ENCODE measurements around the gene AGBL4. TPM values are rescaled to one million over a fixed set of nuclear protein-coding genes. Genes with fewer than 3 reads are reported as not detected.

The AGBL4 gene
- total and polyA plus RNA-seq, 11 donors = 0.40 to 1.4 (median 0.54) TPM; not detected in 3

DNA sequence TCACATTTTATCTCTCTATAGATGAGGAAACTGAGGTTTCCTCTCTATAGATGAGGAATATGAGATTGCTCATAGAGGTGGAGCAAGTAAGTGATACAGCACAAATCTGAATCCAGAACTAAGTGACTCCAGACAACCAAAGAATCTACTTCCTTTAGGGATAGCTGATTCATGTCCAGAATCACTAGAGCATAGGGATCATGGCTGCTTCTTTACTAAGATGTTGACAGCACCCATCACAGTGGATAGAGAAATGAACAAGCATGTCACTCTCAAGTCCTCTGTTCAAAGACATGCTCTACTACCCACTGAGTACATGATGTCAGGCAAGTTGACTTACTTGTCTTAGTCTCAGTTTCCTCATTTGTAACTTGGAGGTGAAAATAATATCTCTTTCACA is 1435.7 kb downstream of the AGBL4 start:
- DNase-seq (no peak), ATAC-seq (no peak)
- H3K4me3 ChIP-seq = no peak overlapping the region
- no peak overlapping the region for H3K27ac ChIP-seq
- H3K27me3 ChIP-seq = peaks cover 0 to 5% (median 0%) of the 10 kb centered on the region in 9 donors
- no peaks in the 10 kb centered on the region for H3K36me3 ChIP-seq
- H3K9me3 ChIP-seq = no peaks in the 10 kb centered on the region
- no peaks in the 10 kb centered on the region for H3K4me1 ChIP-seq
- intact Hi-C loops (cut with DNase I) = no loop called here
- TF ChIP-seq, protein P1, sequence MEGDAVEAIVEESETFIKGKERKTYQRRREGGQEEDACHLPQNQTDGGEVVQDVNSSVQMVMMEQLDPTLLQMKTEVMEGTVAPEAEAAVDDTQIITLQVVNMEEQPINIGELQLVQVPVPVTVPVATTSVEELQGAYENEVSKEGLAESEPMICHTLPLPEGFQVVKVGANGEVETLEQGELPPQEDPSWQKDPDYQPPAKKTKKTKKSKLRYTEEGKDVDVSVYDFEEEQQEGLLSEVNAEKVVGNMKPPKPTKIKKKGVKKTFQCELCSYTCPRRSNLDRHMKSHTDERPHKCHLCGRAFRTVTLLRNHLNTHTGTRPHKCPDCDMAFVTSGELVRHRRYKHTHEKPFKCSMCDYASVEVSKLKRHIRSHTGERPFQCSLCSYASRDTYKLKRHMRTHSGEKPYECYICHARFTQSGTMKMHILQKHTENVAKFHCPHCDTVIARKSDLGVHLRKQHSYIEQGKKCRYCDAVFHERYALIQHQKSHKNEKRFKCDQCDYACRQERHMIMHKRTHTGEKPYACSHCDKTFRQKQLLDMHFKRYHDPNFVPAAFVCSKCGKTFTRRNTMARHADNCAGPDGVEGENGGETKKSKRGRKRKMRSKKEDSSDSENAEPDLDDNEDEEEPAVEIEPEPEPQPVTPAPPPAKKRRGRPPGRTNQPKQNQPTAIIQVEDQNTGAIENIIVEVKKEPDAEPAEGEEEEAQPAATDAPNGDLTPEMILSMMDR (IDR thresholded peaks at IDR 0.05) = no peak
- TF ChIP-seq POLR2A (IDR thresholded peaks at IDR 0.05) = no peak

DNA sequence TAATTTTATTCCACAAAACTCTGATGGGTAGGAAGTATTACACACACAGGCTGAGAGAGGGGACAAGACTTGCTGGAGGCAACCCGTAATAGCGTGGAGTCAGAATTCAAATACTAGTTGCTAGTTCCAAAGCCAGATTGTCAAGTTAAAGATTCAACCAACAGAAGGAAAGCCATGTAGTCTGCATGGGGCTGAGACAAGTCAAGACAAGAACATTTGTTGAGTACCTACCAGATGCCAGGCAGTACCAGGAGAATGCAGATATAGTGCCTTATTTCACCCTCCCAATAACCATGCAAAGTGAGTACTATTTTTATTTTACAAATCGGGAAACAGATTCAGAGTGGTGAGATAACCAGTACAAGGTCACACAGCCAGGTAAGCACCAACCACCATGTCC is 1441.3 kb downstream of the AGBL4 start:
- Histone ChIP-seq H3K27me3 (peaks cover 0 to 5% (median 0%) of the 10 kb centered on the region in 9 donors), H3K4me3 (no peak overlapping the region), H3K9me3 (no peaks in the 10 kb centered on the region), H3K36me3 (no peaks in the 10 kb centered on the region), H3K27ac (no peak overlapping the region), H3K4me1 (no peaks in the 10 kb centered on the region)
- intact Hi-C loops (cut with DNase I) = no loop called here
- TF ChIP-seq, protein P1 (IDR thresholded peaks at IDR 0.05) = no peak
- no peak for TF ChIP-seq POLR2A (IDR thresholded peaks at IDR 0.05)
- 90 to 92% (median 91%) methylated on average over 3 of the region's 3 CpGs for WGBS, 4 donors
- ATAC-seq (no peak), DNase-seq (no peak)

DNA sequence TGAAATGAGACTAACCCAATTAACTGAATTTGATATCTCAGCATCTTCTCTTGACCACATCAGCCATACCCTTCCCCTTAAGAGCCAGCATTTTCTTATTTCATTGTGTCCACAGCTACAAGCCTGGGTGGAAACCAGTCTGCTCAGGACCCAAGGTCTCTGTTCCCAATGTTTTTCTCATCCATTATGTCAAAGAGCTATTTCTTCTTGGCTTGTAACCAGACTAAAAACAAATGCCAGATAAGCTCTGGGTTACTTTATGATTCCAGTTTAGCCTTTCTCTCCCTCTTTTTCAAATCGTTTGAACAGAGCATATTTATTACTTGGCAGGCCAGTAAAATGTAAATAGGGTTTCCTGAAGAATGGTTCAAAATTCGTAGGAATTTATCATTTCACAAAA is 1442.5 kb downstream of the AGBL4 start:
- ATAC-seq (no peak), DNase-seq (no peak)
- intact Hi-C loops (cut with DNase I) = no loop called here
- peaks cover 0 to 4% (median 0%) of the 10 kb centered on the region in 9 donors for H3K27me3 ChIP-seq
- TF ChIP-seq, protein P1 (IDR thresholded peaks at IDR 0.05) = no peak
- no peak for TF ChIP-seq POLR2A (IDR thresholded peaks at IDR 0.05)
- no peaks in the 10 kb centered on the region for H3K9me3 ChIP-seq
- no peaks in the 10 kb centered on the region for H3K4me1 ChIP-seq
- WGBS, 4 donors = 30 to 38% (median 35%) methylated on average over 2 of the region's 2 CpGs
- H3K36me3 ChIP-seq = no peaks in the 10 kb centered on the region
- H3K4me3 ChIP-seq = no peak overlapping the region
- no peak overlapping the region for H3K27ac ChIP-seq

DNA sequence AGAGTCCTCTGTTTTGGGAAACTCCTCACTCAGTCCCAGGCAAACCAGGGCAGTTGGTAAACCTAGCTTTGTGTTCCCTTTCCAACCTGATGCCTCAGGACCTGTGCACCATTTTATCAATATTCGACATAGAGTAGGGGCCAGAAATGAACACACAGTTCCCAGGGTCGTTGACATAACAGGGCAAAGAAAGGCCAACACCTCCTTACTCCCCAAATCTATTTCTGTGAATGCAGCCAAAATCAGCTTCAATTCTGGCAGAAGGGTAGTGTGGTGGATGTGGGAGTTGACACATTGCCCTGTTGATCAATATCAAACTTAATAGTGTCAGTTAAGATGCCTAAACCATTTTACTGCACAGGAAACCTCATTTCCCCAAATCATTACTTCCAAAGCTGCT is 1447.2 kb downstream of the AGBL4 start:
- intact Hi-C loops (cut with DNase I) = loop anchor here in 6 of 10 donors (10.0 kb wide), 3 partner anchors 118 to 1768 kb away; no protein-coding TSS in a partner anchor
- Histone ChIP-seq H3K4me1 (peaks cover 0 to under 1% (median 0%) of the 10 kb centered on the region in 12 donors), H3K27me3 (peaks cover 0 to 3% (median 0%) of the 10 kb centered on the region in 9 donors), H3K27ac (no peak overlapping the region), H3K36me3 (no peaks in the 10 kb centered on the region), H3K4me3 (no peak overlapping the region), H3K9me3 (no peaks in the 10 kb centered on the region)
- ATAC-seq = no peak
- TF ChIP-seq POLR2A (IDR thresholded peaks at IDR 0.05) = no peak
- TF ChIP-seq, protein P1 (IDR thresholded peaks at IDR 0.05) = no peak
- no peak for DNase-seq
- 53 to 72% (median 63%) methylated on average over 2 of the region's 2 CpGs for WGBS, 4 donors

Data from heart left ventricle (tissue), 16 donors.